ENCODE measurements around the gene EPHX1. TPM values are rescaled to one million over a fixed set of nuclear protein-coding genes. Genes with fewer than 3 reads are reported as not detected.

EPHX1 gene
- total RNA-seq, 6 donors from 2014 or later = 82.8 to 205 (median 141) TPM

DNA sequence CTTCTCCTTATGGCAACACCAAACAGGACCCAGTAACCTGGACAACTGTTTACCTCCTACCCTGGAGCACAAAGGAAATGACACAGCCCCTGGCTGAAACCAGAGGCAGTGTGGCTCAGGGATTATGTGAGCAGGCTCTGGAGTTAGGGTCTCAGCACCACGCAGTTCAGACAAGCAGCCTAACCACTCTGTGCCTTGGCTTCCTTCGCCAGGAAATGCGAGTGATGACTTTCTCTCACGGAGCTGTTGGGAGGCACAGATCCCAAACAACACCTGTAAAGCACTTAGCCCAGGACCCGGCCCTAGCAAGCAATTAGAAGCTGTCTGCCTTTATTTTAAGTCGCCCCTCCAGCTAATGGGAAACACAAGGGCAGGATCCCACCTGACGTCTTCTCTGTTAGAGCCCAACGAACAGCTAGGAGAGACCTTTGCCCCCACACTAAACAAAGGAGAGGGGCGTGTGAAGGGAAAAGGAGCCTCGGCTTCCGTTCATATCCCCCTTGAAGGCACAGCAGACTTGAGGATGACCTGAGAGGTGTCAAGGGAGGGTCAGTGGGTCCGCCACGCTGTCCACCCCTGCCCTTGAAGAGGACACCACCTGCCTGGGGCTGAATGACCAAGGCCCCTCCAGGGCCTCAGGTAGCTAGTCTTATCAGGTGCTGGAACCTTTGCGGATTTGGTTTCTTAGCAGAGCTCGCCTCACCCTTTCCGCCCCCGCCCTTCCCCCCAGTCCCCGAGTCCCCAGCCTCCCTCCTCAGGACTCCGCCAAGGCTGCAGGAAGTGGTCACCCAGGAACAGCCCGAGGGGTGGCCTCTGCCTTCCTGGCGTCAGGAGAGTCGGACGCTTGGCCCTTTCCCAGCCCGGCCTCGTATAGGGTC lies 71.4 kb downstream of the EPHX1 start:
- peaks cover 48 to 60% (median 53%) of the 10 kb centered on the region in 4 donors for H3K4me1 ChIP-seq
- TF ChIP-seq EP300 (IDR thresholded peaks at IDR 0.05) (no peak), POLR2A (IDR thresholded peaks at IDR 0.05) (no peak), POLR2AphosphoS5 (IDR thresholded peaks at IDR 0.05) (no peak)
- TF ChIP-seq, protein P1, sequence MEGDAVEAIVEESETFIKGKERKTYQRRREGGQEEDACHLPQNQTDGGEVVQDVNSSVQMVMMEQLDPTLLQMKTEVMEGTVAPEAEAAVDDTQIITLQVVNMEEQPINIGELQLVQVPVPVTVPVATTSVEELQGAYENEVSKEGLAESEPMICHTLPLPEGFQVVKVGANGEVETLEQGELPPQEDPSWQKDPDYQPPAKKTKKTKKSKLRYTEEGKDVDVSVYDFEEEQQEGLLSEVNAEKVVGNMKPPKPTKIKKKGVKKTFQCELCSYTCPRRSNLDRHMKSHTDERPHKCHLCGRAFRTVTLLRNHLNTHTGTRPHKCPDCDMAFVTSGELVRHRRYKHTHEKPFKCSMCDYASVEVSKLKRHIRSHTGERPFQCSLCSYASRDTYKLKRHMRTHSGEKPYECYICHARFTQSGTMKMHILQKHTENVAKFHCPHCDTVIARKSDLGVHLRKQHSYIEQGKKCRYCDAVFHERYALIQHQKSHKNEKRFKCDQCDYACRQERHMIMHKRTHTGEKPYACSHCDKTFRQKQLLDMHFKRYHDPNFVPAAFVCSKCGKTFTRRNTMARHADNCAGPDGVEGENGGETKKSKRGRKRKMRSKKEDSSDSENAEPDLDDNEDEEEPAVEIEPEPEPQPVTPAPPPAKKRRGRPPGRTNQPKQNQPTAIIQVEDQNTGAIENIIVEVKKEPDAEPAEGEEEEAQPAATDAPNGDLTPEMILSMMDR (IDR thresholded peaks at IDR 0.05) = no peak
- peaks cover 0 to 15% (median 9%) of the 10 kb centered on the region in 4 donors for H3K36me3 ChIP-seq
- DNase-seq = peak in 1 of 2 donors; percentile 68
- H3K4me3 ChIP-seq = peak overlapping the region; percentile 59 to 92 (median 77)
- H3K27me3 ChIP-seq = no peaks in the 10 kb centered on the region
- WGBS, 2 donors = 0 to 4% methylated on average over 5 to 23 of the region's 25 CpGs
- peak; percentile 66 to 74 for ATAC-seq (ENCODE audit: low FRiP score in 2 of 2)
- no peaks in the 10 kb centered on the region for H3K9me3 ChIP-seq
- peak overlapping the region; percentile 89 to 94 (median 91) for H3K27ac ChIP-seq

DNA sequence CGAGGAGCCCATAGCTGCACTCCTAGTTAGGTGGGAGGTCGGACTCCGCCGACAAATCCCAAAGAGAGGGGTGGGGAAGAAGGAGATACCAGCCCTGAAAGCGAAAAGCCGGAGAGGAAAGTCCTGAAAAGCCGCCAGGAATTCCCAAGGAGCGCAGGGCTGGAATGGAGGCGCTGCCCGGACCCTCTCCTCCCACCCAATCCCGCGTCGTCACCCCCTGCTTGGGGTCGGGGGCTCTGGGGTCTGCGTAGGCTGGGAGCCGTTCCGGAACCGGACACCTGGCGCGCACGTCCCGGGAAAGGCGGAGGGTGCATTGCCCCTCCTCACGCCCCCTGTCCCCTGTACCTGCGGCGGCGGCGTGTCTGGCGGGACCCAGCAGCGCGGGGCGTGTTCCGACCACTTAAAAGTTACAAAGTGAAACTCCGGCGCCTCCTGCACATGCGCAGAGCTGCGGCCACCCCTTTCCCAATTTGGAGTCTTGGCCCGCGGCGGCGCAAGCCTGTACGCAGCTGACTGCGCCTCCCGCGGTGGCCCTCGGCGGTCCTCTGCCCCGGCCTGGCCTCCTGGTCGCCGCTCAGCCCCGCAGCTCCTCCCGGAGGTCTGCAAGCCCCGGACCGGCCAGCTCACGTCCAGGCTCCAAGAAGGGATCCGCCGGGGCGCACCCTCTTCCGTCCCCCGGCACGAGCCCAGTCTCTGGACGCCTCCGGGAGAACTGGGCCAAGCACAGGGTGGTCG lies 72.2 kb downstream of the EPHX1 start, which contains the start of gene TMEM63A:
TSS of gene TMEM63A (minus strand) at position 422 of the 735 bp plus-strand sequence. CDS start 4,800 bp downstream, outside the sequence.
- H3K27me3 ChIP-seq = no peaks in the 10 kb centered on the region
- no peaks in the 10 kb centered on the region for H3K9me3 ChIP-seq
- ATAC-seq (ENCODE audit: low FRiP score in 2 of 2) (peak; percentile 92 to 95), DNase-seq (peak; percentile 94 to 97)
- peak within 1 kb of the TSS; percentile 59 to 92 (median 77) for H3K4me3 ChIP-seq
- H3K4me1 ChIP-seq = peaks cover 47 to 52% (median 48%) of the 10 kb centered on the region in 4 donors
- peaks cover 0 to 7% (median 3%) of the 10 kb centered on the region in 4 donors for H3K36me3 ChIP-seq
- 2% methylated on average over 11 to 44 of the region's 64 CpGs for WGBS, 2 donors
- peak within 1 kb of the TSS; percentile 89 to 94 (median 91) for H3K27ac ChIP-seq
- TF ChIP-seq POLR2A (IDR thresholded peaks at IDR 0.05) (peak in 3 of 4 donors; percentile 34 to 91 (median 61)), POLR2AphosphoS5 (IDR thresholded peaks at IDR 0.05) (peak; percentile 23 to 87), EP300 (IDR thresholded peaks at IDR 0.05) (no peak)
- TF ChIP-seq, protein P1 (IDR thresholded peaks at IDR 0.05) = peak; percentile 39 to 78 (median 64)

DNA sequence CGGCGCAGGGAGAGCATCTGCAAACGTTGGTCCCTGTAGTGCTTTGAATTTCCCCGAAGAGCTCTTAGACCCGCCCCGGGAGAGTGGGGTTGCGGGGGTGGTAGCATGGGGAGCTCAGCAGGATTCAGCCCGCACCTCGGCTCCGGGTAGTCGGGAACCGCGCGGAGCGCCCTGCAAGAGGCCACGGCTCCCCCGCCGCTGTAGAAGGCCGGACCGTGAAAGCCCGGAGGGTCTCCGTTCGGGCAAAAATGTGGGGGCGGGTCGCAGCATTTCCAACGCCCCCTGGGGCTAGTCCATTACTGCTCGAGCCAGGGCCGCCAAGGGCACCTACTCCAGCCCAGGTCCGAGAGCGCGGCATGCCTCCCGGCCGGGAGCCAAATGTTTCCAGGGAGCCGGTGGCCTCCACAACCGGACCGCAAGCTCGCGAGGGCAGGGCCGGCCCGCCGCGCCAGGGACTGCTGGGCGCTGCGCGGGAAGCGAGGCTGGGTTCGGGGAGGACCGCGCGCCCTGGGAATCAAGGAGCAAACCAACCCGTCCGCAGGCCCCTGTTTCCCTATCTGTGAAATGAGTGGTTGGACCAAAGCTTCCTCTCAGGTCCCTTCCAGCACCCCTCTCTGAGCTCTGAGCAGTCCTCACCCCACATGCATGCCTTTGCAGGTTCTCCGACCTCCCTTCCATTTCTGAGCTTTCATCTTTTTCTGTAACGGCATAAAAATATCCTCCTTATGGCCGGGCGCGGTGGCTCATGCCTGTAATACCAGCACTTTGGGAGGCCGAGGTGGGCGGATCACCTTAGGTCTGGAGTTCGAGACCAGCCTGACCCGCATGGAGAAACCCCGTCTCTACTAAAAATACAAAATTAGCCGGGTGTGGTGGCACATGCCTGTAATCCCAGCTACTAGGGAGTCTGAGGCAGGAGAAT lies 73.0 kb downstream of the EPHX1 start:
- DNase-seq = peak; percentile 62 to 92
- Histone ChIP-seq H3K4me3 (peak overlapping the region; percentile 59 to 92 (median 77)), H3K9me3 (no peaks in the 10 kb centered on the region), H3K4me1 (peaks cover 38 to 44% (median 42%) of the 10 kb centered on the region in 4 donors), H3K27me3 (no peaks in the 10 kb centered on the region), H3K36me3 (no peaks in the 10 kb centered on the region), H3K27ac (peak overlapping the region; percentile 89 to 94 (median 91))
- 30 to 39% methylated on average over 11 to 15 of the region's 63 CpGs for WGBS, 2 donors
- no peak for TF ChIP-seq POLR2A (IDR thresholded peaks at IDR 0.05)
- TF ChIP-seq, protein P1 (IDR thresholded peaks at IDR 0.05) = peak in 1 of 6 experiments; percentile 12
- ATAC-seq (ENCODE audit: low FRiP score in 2 of 2) = peak; percentile 26 to 63

DNA sequence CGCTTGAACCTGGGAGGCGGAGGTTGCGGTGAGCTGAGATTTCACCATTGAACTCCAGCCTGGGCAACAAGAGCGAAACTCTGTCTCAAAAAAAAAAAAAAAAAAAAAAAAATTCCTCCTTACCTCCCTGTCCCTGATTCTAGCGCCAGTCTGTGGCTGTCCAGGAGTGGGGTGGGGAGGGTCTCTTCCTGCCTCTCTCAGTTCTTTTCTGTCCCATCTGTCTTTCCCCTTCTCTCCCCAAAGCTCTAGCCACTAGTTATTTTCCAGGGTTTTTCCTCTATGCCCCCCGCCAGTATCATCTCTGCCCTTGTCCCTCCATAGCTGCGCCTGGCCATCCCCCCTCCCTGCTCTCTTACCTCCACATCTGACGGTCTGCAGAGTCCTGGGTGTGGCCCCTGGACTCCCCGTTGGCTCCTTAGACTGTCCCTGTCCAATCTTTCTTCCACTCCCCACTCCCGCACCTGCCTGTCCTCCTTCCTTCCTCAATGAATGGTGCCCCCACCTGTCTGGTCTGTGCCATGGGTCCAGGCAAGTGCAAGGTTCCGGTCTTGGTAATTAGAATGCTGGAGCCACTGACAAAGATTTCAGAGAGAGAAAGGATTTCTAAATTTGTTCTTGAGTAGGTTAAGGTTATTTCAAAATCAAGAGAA lies 73.8 kb downstream of the EPHX1 start:
- ATAC-seq (ENCODE audit: low FRiP score in 2 of 2) (no peak), DNase-seq (no peak)
- Histone ChIP-seq H3K9me3 (no peaks in the 10 kb centered on the region), H3K27me3 (no peaks in the 10 kb centered on the region), H3K4me1 (peaks cover 31 to 36% (median 34%) of the 10 kb centered on the region in 4 donors), H3K27ac (peak overlapping the region in 2 of 4 donors; percentile 89 to 92), H3K4me3 (no peak overlapping the region), H3K36me3 (no peaks in the 10 kb centered on the region)
- 82 to 87% methylated on average over 9 to 11 of the region's 11 CpGs for WGBS, 2 donors
- TF ChIP-seq POLR2AphosphoS5 (IDR thresholded peaks at IDR 0.05) = no peak
- TF ChIP-seq, protein P1 (IDR thresholded peaks at IDR 0.05) = no peak
- TF ChIP-seq EP300 (IDR thresholded peaks at IDR 0.05) = no peak
- no peak for TF ChIP-seq POLR2A (IDR thresholded peaks at IDR 0.05)

Data from upper lobe of left lung (tissue), 6 donors.